GM20000 (cell line): ENCODE results near the gene PPP3R2.
A peak's percentile ranks its signal among the peaks of the same experiment; 100 is the strongest.
"Not testable (repeated sequence)": the region's sequence is repeated elsewhere in the genome, so short reads cannot be mapped to it uniquely, and the experiment has no call there.

Experiments
- DNase-seq: peaks from one replicate; pipeline ENCODE4 v3.0.0; 2012; ENCODE audit warnings: low spot score
- CTCF ChIP-seq: IDR thresholded peaks from 2 replicates; pipeline ENCODE4 v1.5.1; 2012; ENCODE audit warnings: mild to moderate bottlenecking, control low read depth; ENCODE audit errors: extremely low read depth, missing control alignments

PPP3R2 gene

GRCh38 chr9:101605547-101605946 lies 10.8 kb upstream of the PPP3R2 start:
- no peak for DNase-seq
- no peak for TF ChIP-seq CTCF

- no peak for TF ChIP-seq CTCF
- no peak for DNase-seq
These were observed 9.5 kb upstream of the PPP3R2 start for GRCh38 chr9:101604296-101604695.

GRCh38 chr9:101601904-101602765 lies 7.4 kb upstream of the PPP3R2 start:
- DNase-seq, result peak; percentile 53

GRCh38 chr9:101593345-101593744 lies 1.4 kb downstream of the PPP3R2 start:
- TF ChIP-seq CTCF, result no peak
- DNase-seq, result no peak

More at GRCh38 chr9:101601904-101602765, 7.4 kb upstream of the PPP3R2 start:
- TF ChIP-seq CTCF, result no peak

- no peak for DNase-seq
- TF ChIP-seq CTCF, result no peak
These were observed 2.0 kb downstream of the PPP3R2 start for GRCh38 chr9:101592788-101593187.

GRCh38 chr9:101591787-101592446 lies 2.9 kb downstream of the PPP3R2 start:
- TF ChIP-seq CTCF, result no peak
- no peak for DNase-seq

- TF ChIP-seq CTCF, result no peak
- no peak for DNase-seq
These were observed 3.9 kb downstream of the PPP3R2 start for GRCh38 chr9:101590901-101591300.

GRCh38 chr9:101590074-101590473 lies 4.7 kb downstream of the PPP3R2 start:
- DNase-seq, result not testable (repeated sequence)
